ENCODE data around the gene MATR3. TPM values are rescaled to one million over a fixed set of nuclear protein-coding genes. Genes with fewer than 3 reads are reported as not detected.

Gene MATR3
- total RNA-seq, 1 donor = 274 TPM

- H3K4me3 ChIP-seq (ENCODE audit: low read depth, low read length) = no peak overlapping the region
- no peak for TF ChIP-seq CTCF (IDR thresholded peaks at IDR 0.05; ENCODE audit: insufficient read depth, low read length)
- no peak for DNase-seq (ENCODE audit: low read depth)
Measured at GRCh38 chr5:139335811-139336210, 42.3 kb downstream of the MATR3 start.

- H3K4me3 ChIP-seq (ENCODE audit: low read depth, low read length) = no peak overlapping the region
- no peak for TF ChIP-seq CTCF (IDR thresholded peaks at IDR 0.05; ENCODE audit: insufficient read depth, low read length)
- DNase-seq (ENCODE audit: low read depth) = no peak
Measured at GRCh38 chr5:139340051-139340450, 46.5 kb downstream of the MATR3 start.

- no peak for DNase-seq (ENCODE audit: low read depth)
- TF ChIP-seq CTCF (IDR thresholded peaks at IDR 0.05; ENCODE audit: insufficient read depth, low read length) = no peak
- H3K4me3 ChIP-seq (ENCODE audit: low read depth, low read length) = peak overlapping the region; percentile 99
Measured at GRCh38 chr5:139341187-139341688, 47.7 kb downstream of the MATR3 start.

GRCh38 chr5:139341689-139342422 lies 48.3 kb downstream of the MATR3 start, which contains the start of gene PAIP2:
TSS of gene PAIP2 (plus strand) at chr5:139341854. CDS start at chr5:139363785, 21,931 bp downstream.
- DNase-seq (ENCODE audit: low read depth) = peak; percentile 96
- TF ChIP-seq CTCF (IDR thresholded peaks at IDR 0.05; ENCODE audit: insufficient read depth, low read length) = peak; percentile 76
- H3K4me3 ChIP-seq (ENCODE audit: low read depth, low read length) = peak within 1 kb of the TSS; percentile 99

- peak overlapping the region; percentile 99 for H3K4me3 ChIP-seq (ENCODE audit: low read depth, low read length)
- no peak for DNase-seq (ENCODE audit: low read depth)
- no peak for TF ChIP-seq CTCF (IDR thresholded peaks at IDR 0.05; ENCODE audit: insufficient read depth, low read length)
Measured at GRCh38 chr5:139342423-139342723, 48.8 kb downstream of the MATR3 start.

GRCh38 chr5:139343476-139343875 lies 49.9 kb downstream of the MATR3 start:
- no peak for DNase-seq (ENCODE audit: low read depth)
- peak overlapping the region; percentile 99 for H3K4me3 ChIP-seq (ENCODE audit: low read depth, low read length)
- no peak for TF ChIP-seq CTCF (IDR thresholded peaks at IDR 0.05; ENCODE audit: insufficient read depth, low read length)

All from fibroblast of the aortic adventitia (primary cell).